OCI-LY7 (cell line): Measurements from ENCODE around the gene SCYGR4.

ENCODE experiments used
- CTCF ChIP-seq: fragments of 200-600 bp; sonication (generic); conservative IDR thresholded peaks from 2 replicates; pipeline ENCODE4 v1.5.1; 2014; ENCODE audit warnings: mild to moderate bottlenecking, antibody characterized with exemption, low read length, moderate library complexity, mixed read lengths
- EZH2phosphoT487 ChIP-seq: fragments of 200-600 bp; sonication (generic); IDR thresholded peaks from 2 replicates; pipeline ENCODE4 v1.6.1; 2018; ENCODE audit warnings: low read depth, borderline replicate concordance, mild to moderate bottlenecking, mixed run types, antibody characterized with exemption, low read length, moderate library complexity, mixed read lengths

GRCh38 chr2:227657199-227657845 lies 40.0 kb downstream of the SCYGR4 start:
- TF ChIP-seq CTCF (no peak), EZH2phosphoT487 (no peak)
